Astrocyte of the spinal cord (primary cell): ENCODE results near the gene PNPO.

Source experiments
- DNase-seq: peaks from one replicate; pipeline ENCODE4 v3.0.0; 2011; ENCODE audit warnings: low read depth, low spot score
- H3K4me3 ChIP-seq: 2 replicates; pipeline ENCODE4 v1.5.1; 2011; ENCODE audit warnings: low read depth, mild to moderate bottlenecking, low read length, moderate library complexity
- in situ Hi-C: cut with HindIII; loops from 2 replicates; pipeline ENCODE4 v1.10.0; 2017; ENCODE audit warnings: low sequenced_read_pairs
- TF ChIP-seq, protein P1 (sequence below): IDR thresholded peaks from 2 replicates; pipeline ENCODE4 v1.5.1; 2012; ENCODE audit warnings: low read depth, mild to moderate bottlenecking, low read length, inconsistent platforms

PNPO gene

DNA sequence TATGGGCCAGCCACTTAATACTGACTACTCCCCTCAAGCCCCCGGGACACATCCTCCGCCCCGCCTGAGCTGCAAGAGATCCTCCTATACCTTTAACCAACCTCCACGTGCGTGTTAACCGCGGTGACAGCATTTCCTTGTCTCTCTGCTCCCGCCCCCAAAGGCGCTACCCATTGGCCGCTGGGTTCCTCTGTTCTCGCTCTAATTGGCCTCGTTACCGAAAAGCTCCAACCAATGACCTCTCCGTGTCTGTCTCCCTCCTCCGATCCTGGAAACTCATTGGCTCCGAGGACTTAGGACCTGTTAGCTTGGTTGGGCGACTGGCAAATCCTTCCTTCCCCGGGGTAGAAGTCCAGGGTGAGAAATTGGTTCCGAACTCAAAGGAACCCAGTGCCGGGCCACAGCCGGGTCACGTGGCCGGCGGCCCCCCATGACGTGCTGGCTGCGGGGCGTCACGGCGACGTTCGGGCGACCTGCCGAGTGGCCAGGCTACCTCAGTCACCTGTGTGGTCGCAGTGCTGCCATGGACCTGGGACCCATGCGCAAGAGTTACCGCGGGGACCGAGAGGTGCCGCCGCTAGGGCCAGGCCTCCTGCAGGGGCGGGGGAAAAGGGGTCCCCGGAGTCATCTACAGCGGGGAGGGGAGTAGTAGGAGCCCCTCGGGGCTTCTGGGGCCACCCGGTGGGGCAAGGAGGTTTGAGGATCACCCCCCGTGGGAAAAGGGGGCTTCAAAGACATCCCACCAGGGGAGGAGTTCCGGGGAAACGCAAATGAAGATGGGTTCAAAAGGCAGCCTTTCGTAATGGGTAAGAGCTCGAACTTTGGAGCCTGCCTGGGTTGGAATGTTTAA, at the start of gene PNPO:
TSS of gene PNPO (plus strand) at position 326 of the 850 bp plus-strand sequence. CDS start at position 431, 105 bp downstream.
- in situ Hi-C loops, result no loop called here
- peak within 1 kb of the TSS; percentile 67 for H3K4me3 ChIP-seq
- TF ChIP-seq, protein P1, sequence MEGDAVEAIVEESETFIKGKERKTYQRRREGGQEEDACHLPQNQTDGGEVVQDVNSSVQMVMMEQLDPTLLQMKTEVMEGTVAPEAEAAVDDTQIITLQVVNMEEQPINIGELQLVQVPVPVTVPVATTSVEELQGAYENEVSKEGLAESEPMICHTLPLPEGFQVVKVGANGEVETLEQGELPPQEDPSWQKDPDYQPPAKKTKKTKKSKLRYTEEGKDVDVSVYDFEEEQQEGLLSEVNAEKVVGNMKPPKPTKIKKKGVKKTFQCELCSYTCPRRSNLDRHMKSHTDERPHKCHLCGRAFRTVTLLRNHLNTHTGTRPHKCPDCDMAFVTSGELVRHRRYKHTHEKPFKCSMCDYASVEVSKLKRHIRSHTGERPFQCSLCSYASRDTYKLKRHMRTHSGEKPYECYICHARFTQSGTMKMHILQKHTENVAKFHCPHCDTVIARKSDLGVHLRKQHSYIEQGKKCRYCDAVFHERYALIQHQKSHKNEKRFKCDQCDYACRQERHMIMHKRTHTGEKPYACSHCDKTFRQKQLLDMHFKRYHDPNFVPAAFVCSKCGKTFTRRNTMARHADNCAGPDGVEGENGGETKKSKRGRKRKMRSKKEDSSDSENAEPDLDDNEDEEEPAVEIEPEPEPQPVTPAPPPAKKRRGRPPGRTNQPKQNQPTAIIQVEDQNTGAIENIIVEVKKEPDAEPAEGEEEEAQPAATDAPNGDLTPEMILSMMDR, result peak; percentile 2
- peak; percentile 97 for DNase-seq

DNA sequence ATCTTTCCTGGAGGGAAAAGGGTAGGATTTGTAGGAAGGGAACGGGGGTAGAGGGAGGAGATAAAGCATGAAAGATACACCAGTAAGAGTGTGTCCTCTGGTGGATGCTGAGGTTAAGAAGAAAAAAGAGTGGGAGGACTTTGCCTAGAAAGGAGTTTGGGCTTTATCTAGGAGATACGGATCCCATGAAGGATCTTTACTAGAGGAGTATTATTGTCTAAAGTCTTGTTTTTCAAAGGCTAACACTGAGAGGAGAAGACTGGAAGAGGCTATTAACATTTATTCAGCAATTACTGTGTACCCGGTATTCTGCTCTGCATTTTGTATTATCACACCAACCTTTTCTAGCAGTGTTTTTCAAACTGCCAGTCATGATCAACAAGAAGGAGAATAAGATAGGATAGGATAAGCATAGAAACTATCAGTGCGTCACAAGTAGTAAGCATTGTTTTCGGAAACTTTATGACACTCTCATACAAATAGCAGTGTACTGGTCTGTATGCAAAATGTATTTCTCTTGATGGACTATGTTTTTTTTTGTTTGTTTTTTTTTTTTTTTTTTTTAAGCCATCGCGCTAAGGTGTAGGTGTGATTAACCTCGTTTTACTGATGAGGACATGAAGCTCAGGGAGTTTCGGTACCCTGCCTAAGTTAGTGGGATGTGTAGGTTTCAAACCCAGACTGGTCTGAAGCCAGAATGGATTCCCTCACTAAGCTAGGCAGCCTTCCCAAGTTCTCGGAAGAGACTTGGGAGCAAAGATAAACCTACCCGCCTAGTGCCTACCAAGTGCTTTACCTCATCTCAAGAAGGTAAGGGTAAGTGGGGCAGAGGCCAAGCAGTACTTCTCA, 46.6 kb upstream of the PNPO start:
- peak overlapping the region; percentile 98 for H3K4me3 ChIP-seq
- TF ChIP-seq, protein P1, result no peak
- DNase-seq, result no peak
- in situ Hi-C loops, result no loop called here

DNA sequence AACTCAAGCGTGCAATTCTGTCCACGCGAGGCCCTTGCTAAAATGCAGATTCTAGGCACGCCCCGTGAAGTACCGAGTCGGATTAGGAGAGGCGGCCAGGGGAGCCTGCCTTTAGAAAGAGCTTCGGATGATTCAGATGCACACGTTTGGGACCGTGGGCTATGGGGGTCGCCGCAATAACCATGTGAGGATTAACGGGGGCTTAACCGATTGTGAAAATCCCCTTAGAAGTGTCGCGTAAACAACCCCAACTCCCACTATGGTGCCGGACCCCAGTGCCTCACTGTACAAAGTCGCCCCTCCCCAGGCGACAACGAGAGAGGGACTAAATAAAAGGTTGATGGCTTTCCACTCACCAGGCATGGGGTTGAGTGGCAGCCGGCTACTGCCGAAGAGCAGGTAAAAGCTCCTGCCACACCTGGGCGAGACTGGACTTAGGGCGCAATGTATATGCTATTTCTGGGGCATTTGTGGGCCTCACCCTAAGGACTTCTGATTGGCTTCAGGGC, 46.0 kb upstream of the PNPO start:
- DNase-seq, result no peak
- H3K4me3 ChIP-seq, result peak overlapping the region; percentile 98
- in situ Hi-C loops, result no loop called here
- TF ChIP-seq, protein P1, result no peak

DNA sequence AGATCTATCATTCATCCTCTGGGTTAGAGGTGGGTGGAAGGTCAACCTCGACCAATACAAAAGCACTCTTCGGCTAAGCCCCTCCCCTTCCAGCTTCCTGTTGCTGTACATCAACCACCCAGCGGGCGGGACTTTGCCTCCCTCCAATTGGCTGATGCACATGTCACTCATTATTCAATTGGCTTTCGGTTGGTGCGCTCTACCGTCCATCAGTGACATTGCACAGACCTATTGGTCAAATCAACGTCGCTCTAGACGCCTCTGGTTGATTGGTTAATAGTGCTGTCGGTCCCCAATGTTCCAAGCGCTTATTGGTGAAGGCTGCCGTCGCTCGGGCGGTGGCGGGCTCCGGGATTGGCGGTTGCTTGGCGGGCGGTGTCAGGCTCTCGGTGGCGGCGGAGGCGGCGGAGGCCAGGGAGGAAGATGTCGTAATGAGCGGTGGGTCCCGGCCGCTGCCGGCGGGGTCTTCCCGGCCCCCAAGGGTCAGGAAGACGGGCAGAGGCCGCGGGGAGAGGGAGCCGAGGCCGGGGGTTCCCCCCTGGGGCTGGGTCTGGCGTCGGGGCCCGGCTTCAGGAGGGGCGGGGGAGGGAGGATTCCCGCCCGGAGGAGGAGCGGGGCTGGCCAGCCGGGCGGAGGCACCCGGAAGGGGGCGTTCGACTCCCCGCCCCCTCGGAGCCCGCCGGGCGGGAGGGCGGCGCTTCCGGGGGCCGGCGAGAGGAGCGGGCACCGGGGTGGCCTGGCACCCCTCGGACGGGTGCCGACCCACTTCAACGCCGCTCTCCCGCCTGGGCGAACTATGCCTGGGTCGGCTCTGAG, 45.3 kb upstream of the PNPO start, which contains the start of gene SP2:
TSS of gene SP2 (plus strand) at position 381 of the 816 bp plus-strand sequence. CDS start at position 432, 51 bp downstream.
- H3K4me3 ChIP-seq, result peak within 1 kb of the TSS; percentile 98
- peak; percentile 100 for DNase-seq
- TF ChIP-seq, protein P1, result no peak
- in situ Hi-C loops, result no loop called here

DNA sequence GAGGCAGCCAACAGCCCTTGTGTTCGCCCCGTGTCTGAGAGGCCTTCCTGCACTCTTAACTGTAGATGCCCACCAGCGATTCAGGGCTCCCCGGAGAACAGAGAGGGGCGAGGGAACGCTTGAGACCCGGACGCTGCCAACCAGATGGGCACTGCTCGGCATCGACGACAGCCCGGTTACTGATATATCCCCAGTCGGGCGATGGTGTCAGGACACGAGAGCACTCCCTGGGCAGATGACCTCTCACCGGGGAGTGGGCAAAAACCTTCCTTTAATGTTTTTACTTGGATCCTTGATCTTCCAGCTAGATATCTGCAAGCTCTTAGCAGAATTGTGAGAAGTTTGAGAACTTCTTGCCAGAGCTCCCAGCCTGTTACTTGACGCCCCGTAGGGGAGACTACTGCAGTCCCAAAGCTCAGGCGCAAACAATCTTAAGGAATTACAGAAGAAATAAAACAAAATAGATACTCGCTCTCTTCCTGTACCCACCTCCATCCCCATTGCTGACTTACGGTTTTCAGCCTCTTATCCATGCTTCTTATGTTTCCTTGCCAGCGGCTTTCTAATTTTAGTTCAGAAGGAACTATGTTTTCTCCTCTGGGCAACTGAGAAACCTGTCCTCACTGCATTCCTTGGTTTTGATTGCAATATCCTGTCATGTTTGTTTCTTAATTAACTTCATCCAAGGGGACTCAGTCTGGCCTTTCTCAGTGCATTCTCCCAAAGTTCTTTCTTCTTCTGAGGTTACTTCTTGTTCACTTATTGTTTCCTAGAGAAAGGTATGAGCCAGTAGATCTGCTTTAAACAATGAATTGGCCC, 44.5 kb upstream of the PNPO start:
- TF ChIP-seq, protein P1, result no peak
- peak overlapping the region; percentile 84 for H3K4me3 ChIP-seq
- DNase-seq, result no peak
- in situ Hi-C loops, result no loop called here
